HepG2 (cell line): Measurements from ENCODE around the gene STIM2. TPM values are rescaled to one million over a fixed set of nuclear protein-coding genes. Genes with fewer than 3 reads are reported as not detected.
A peak's percentile ranks its signal among the peaks of the same experiment; 100 is the strongest.

Experiments
- AFF4 ChIP-seq: sonication (generic); formaldehyde crosslinking; IDR thresholded peaks from 2 replicates; pipeline ENCODE4 v1.4.0; 2020; ENCODE audit warnings: missing genetic modification reagents
- ATF7-NPFF ChIP-seq: sonication (generic); formaldehyde crosslinking; IDR thresholded peaks from 2 replicates; pipeline ENCODE4 v1.8.1; 2023; ENCODE audit warnings: mild to moderate bottlenecking, low read depth, missing genetic modification reagents, moderate library complexity
- CC2D1A ChIP-seq: sonication (generic); formaldehyde crosslinking; IDR thresholded peaks from 2 replicates; pipeline ENCODE4 v1.8.1; 2023; ENCODE audit warnings: mild to moderate bottlenecking, missing genetic modification reagents
- CHCHD3 ChIP-seq: sonication (generic); formaldehyde crosslinking; IDR thresholded peaks from 2 replicates; pipeline ENCODE4 v1.8.0; 2022; ENCODE audit warnings: mild to moderate bottlenecking, missing genetic modification reagents, moderate library complexity
- HNF4A ChIP-seq: sonication (generic); formaldehyde crosslinking; IDR thresholded peaks from 2 replicates; pipeline ENCODE4 v1.4.0; 2020; ENCODE audit warnings: missing genetic modification reagents
- HOXA3 ChIP-seq: sonication (generic); formaldehyde crosslinking; IDR thresholded peaks from 2 replicates; pipeline ENCODE4 v1.5.0; 2020; ENCODE audit warnings: missing genetic modification reagents
- MEIS2 ChIP-seq: sonication (generic); formaldehyde crosslinking; IDR thresholded peaks from 2 replicates; pipeline ENCODE4 v1.9.0; 2021; ENCODE audit warnings: mild to moderate bottlenecking, missing genetic modification reagents
- NFYB ChIP-seq: sonication (generic); formaldehyde crosslinking; IDR thresholded peaks from 2 replicates; pipeline ENCODE4 v1.4.0; 2020; ENCODE audit warnings: missing genetic modification reagents
- NKX3-1 ChIP-seq: sonication (generic); formaldehyde crosslinking; IDR thresholded peaks from 2 replicates; pipeline ENCODE4 v1.5.0; 2020; ENCODE audit warnings: missing genetic modification reagents
- PHF21A ChIP-seq: sonication (generic); formaldehyde crosslinking; IDR thresholded peaks from 2 replicates; pipeline ENCODE4 v1.5.0; 2020; ENCODE audit warnings: mild to moderate bottlenecking, missing genetic modification reagents
- POLR2AphosphoS5 ChIP-seq: IDR thresholded peaks from 2 replicates; pipeline ENCODE4 v1.6.1; 2012; ENCODE audit warnings: low read depth, low read length
- THAP11 ChIP-seq: IDR thresholded peaks from 2 replicates; pipeline ENCODE4 v1.6.1; 2016; ENCODE audit warnings: missing biosample characterization, missing genetic modification reagents
- XBP1 ChIP-seq: sonication (generic); formaldehyde crosslinking; IDR thresholded peaks from 2 replicates; pipeline ENCODE4 v1.5.0; 2020; ENCODE audit warnings: missing genetic modification reagents
- ZFP82 ChIP-seq: sonication (generic); formaldehyde crosslinking; IDR thresholded peaks from 2 replicates; pipeline ENCODE4 v1.5.1; 2020; ENCODE audit warnings: mild to moderate bottlenecking, missing genetic modification reagents, borderline replicate concordance
- ZFP90 ChIP-seq: sonication (generic); formaldehyde crosslinking; IDR thresholded peaks from 2 replicates; pipeline ENCODE4 v1.8.0; 2022; ENCODE audit warnings: missing genetic modification reagents, mild to moderate bottlenecking, inconsistent platforms, borderline replicate concordance
- ZFY ChIP-seq: sonication (generic); formaldehyde crosslinking; IDR thresholded peaks from 2 replicates; pipeline ENCODE4 v1.4.0; 2020; ENCODE audit warnings: missing genetic modification reagents
- ZNF275 ChIP-seq: sonication (generic); formaldehyde crosslinking; IDR thresholded peaks from 2 replicates; pipeline ENCODE4 v1.8.0; 2022; ENCODE audit warnings: missing genetic modification reagents, mild to moderate bottlenecking, inconsistent platforms, borderline replicate concordance
- ZNF350 ChIP-seq: sonication (generic); formaldehyde crosslinking; IDR thresholded peaks from 2 replicates; pipeline ENCODE4 v1.4.0; 2020; ENCODE audit warnings: mild to moderate bottlenecking, low read depth, missing genetic modification reagents, borderline replicate concordance
- ZNF709 ChIP-seq: sonication (generic); formaldehyde crosslinking; IDR thresholded peaks from 2 replicates; pipeline ENCODE4 v1.5.0; 2020; ENCODE audit warnings: mild to moderate bottlenecking, missing genetic modification reagents
- ZNF766 ChIP-seq: sonication (generic); formaldehyde crosslinking; IDR thresholded peaks from 2 replicates; pipeline ENCODE4 v1.5.0; 2020; ENCODE audit warnings: missing genetic modification reagents, borderline replicate concordance
- polyA plus RNA-seq, 8 experiments: library from polyadenylated mRNA; depleted of rRNA in 3 of 8; stranded (reverse) in 7 of 8; unstranded in 1 of 8; fragments of >200 nt; fragmentation: Illumina TruSeq in 4 of 8; extraction: Trizol in 4 of 8; gene quantifications; 2 replicates each; pipeline versions ENCODE4 v1.2.1 to v1.2.3, GENCODE V29; 2011 to 2016; ENCODE audit warnings: low read depth in 4 of 8, missing spikeins in 1 of 8, mixed read lengths in 1 of 8; ENCODE audit not compliant: insufficient read depth in 1 of 8
- total RNA-seq, 5 experiments: library from RNA; depleted of rRNA; stranded (reverse); fragments of >200 nt; fragmentation: Illumina TruSeq; extraction: Trizol; gene quantifications; 2 replicates each; pipeline ENCODE4 v1.2.3, GENCODE V29; 2016; ENCODE audit warnings: low read depth in 1 of 5
- TF ChIP-seq, protein P1 (sequence below): sonication (generic); formaldehyde crosslinking; IDR thresholded peaks from 2 replicates; pipeline ENCODE4 v1.5.0; 2020; ENCODE audit warnings: missing genetic modification reagents
- TF ChIP-seq, protein P2 (sequence below): sonication (generic); formaldehyde crosslinking; IDR thresholded peaks from 2 replicates; pipeline ENCODE4 v1.4.0; 2020; ENCODE audit warnings: low read depth, mild to moderate bottlenecking, missing genetic modification reagents
- TF ChIP-seq, protein P3 (sequence below): IDR thresholded peaks from 2 replicates; pipeline ENCODE4 v1.6.1; 2016; ENCODE audit warnings: low read depth, borderline replicate concordance

The STIM2 gene
- total and polyA plus RNA-seq, 2 of the 13 experiments (the other 11 are each of a cell fraction or from before 2014, with no cell fraction given), result 19.3 to 19.4 TPM

GRCh38 chr4:26857278-26858034 lies 3.2 kb upstream of the STIM2 start (continued):
- TF ChIP-seq ZNF766 (CRISPR knock-in tag) (peak; percentile 75; the same call in 1 of the 2 replicates), HNF4A (0 out of 2 replicates have a peak, but pooled peaks have one; percentile 13), MEIS2 (peak; percentile 15; the same call in 1 of the 2 replicates), ZNF275 (CRISPR knock-in tag) (peak; percentile 72; the same call in 1 of the 2 replicates), XBP1 (peak; percentile 70; the same call in 1 of the 2 replicates), PHF21A (CRISPR knock-in tag) (peak; percentile 56; the same call in 1 of the 2 replicates), AFF4 (no peak), ATF7-NPFF (CRISPR knock-in tag) (peak; percentile 29; the same call in 1 of the 2 replicates), THAP11 (peak; percentile 78; the same call in 1 of the 2 replicates), ZFY (CRISPR knock-in tag) (peak; percentile 24), POLR2AphosphoS5 (peak; percentile 88), ZFP82 (no peak), HOXA3 (CRISPR knock-in tag) (peak; percentile 91), ZFP90 (CRISPR knock-in tag) (peak; percentile 52; the same call in 1 of the 2 replicates), CHCHD3 (CRISPR knock-in tag) (no peak), ZNF350 (no peak), NFYB (CRISPR knock-in tag) (no peak), ZNF709 (CRISPR knock-in tag) (0 out of 2 replicates have a peak, but pooled peaks have one; percentile 35), NKX3-1 (CRISPR knock-in tag) (peak; percentile 41; the same call in 1 of the 2 replicates), CC2D1A (CRISPR knock-in tag) (no peak)
- TF ChIP-seq, protein P1, sequence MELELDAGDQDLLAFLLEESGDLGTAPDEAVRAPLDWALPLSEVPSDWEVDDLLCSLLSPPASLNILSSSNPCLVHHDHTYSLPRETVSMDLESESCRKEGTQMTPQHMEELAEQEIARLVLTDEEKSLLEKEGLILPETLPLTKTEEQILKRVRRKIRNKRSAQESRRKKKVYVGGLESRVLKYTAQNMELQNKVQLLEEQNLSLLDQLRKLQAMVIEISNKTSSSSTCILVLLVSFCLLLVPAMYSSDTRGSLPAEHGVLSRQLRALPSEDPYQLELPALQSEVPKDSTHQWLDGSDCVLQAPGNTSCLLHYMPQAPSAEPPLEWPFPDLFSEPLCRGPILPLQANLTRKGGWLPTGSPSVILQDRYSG (CRISPR knock-in tag), result 0 out of 2 replicates have a peak, but pooled peaks have one; percentile 40
- TF ChIP-seq, protein P2, sequence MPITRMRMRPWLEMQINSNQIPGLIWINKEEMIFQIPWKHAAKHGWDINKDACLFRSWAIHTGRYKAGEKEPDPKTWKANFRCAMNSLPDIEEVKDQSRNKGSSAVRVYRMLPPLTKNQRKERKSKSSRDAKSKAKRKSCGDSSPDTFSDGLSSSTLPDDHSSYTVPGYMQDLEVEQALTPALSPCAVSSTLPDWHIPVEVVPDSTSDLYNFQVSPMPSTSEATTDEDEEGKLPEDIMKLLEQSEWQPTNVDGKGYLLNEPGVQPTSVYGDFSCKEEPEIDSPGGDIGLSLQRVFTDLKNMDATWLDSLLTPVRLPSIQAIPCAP (CRISPR knock-in tag), result no peak
- TF ChIP-seq, protein P3, sequence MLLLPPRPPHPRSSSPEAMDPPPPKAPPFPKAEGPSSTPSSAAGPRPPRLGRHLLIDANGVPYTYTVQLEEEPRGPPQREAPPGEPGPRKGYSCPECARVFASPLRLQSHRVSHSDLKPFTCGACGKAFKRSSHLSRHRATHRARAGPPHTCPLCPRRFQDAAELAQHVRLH (CRISPR knock-in tag), result peak; percentile 45; the same call in 1 of the 2 replicates
